PFSK-1 (cell line): Measurements from ENCODE around the gene ZBTB1.

Source experiments
- POLR2AphosphoS5 ChIP-seq: IDR thresholded peaks from 2 replicates; pipeline ENCODE4 v1.6.1; 2012; ENCODE audit warnings: low read depth, mild to moderate bottlenecking, control low read depth, low read length, moderate library complexity
- REST ChIP-seq, 2 experiments: IDR thresholded peaks; 2 replicates each; pipeline versions ENCODE4 v1.6.1 to v1.8.0; 2011 to 2012; ENCODE audit warnings: low read depth in 2 of 2, low read length in 2 of 2, control low read depth in 1 of 2, inconsistent platforms in 1 of 2, mild to moderate bottlenecking in 1 of 2, moderate library complexity in 1 of 2; ENCODE audit not compliant: insufficient read depth in 1 of 2
- SIN3A ChIP-seq: IDR thresholded peaks from 2 replicates; pipeline ENCODE4 v1.6.1; 2012; ENCODE audit warnings: mild to moderate bottlenecking, low read length, moderate library complexity, borderline replicate concordance; ENCODE audit not compliant: insufficient read depth
- TAF1 ChIP-seq: IDR thresholded peaks from 2 replicates; pipeline ENCODE4 v1.6.1; 2012; ENCODE audit warnings: low read length, control low read depth, borderline replicate concordance; ENCODE audit not compliant: insufficient read depth

GRCh38 chr14:64549016-64549415 is 44.4 kb downstream of the ZBTB1 start:
- no peak for TF ChIP-seq POLR2AphosphoS5
- TF ChIP-seq SIN3A = no peak
- TF ChIP-seq TAF1 = no peak
- no peak for TF ChIP-seq REST (IDR thresholded peaks at IDR 0.05; ENCODE audit: insufficient read depth in 1 of 2, low read depth in 2 of 2, low read length in 2 of 2)
